Hepatocyte (in vitro differentiated cells): ENCODE results near the gene IL15RA.

Experiments
- EZH2 ChIP-seq: fragments of 200-600 bp; sonication (generic); IDR thresholded peaks from 2 replicates; pipeline ENCODE4 v1.6.1; 2016; ENCODE audit warnings: antibody characterized with exemption, mild to moderate bottlenecking, borderline replicate concordance
- EZH2phosphoT487 ChIP-seq: fragments of 200-600 bp; sonication (generic); IDR thresholded peaks from one replicate; pipeline ENCODE4 v1.6.1; 2018; ENCODE audit warnings: antibody characterized with exemption, mild to moderate bottlenecking, low read depth, moderate library complexity; ENCODE audit not compliant: unreplicated experiment, severe bottlenecking
- TF ChIP-seq, protein P1 (sequence below): fragments of 200-600 bp; sonication (generic); IDR thresholded peaks from 2 replicates; pipeline ENCODE4 v1.5.1; 2016; ENCODE audit warnings: antibody characterized with exemption, mild to moderate bottlenecking; ENCODE audit not compliant: poor library complexity

DNA sequence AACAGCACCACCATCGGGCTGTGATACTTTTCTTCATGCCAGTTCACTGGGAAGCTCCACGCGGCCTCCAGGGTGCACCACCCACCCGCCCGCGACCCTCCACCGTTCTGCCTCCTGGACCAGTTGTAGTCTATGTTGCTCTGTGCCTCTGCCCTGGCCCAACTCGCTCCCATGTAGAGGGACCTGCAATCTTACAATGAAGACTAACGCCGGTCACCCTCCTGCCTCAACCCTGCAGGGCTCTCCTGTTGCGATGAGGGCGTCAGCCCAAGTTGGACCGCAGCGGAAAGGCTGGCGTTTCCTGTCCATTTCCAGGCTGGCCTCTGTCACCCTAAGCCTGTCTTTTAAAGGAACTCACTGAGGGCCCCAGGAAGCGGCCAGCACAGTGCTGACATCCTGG is 34.9 kb downstream of the IL15RA start:
- TF ChIP-seq, protein P1, sequence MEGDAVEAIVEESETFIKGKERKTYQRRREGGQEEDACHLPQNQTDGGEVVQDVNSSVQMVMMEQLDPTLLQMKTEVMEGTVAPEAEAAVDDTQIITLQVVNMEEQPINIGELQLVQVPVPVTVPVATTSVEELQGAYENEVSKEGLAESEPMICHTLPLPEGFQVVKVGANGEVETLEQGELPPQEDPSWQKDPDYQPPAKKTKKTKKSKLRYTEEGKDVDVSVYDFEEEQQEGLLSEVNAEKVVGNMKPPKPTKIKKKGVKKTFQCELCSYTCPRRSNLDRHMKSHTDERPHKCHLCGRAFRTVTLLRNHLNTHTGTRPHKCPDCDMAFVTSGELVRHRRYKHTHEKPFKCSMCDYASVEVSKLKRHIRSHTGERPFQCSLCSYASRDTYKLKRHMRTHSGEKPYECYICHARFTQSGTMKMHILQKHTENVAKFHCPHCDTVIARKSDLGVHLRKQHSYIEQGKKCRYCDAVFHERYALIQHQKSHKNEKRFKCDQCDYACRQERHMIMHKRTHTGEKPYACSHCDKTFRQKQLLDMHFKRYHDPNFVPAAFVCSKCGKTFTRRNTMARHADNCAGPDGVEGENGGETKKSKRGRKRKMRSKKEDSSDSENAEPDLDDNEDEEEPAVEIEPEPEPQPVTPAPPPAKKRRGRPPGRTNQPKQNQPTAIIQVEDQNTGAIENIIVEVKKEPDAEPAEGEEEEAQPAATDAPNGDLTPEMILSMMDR = no peak
- TF ChIP-seq EZH2phosphoT487 (no peak), EZH2 (no peak)
